Hepatocyte (in vitro differentiated cells): ENCODE results near the gene NIN. TPM values are rescaled to one million over a fixed set of nuclear protein-coding genes. Genes with fewer than 3 reads are reported as not detected.

ENCODE experiments used
- DNase-seq: peaks from one replicate; pipeline ENCODE4 v3.0.0-alpha.2; 2016; ENCODE audit warnings: low spot score
- H2AFZ ChIP-seq: fragments of 200-600 bp; sonication (generic); 2 replicates; pipeline ENCODE4 v1.6.0; 2016; ENCODE audit warnings: antibody characterized with exemption, mild to moderate bottlenecking
- H3K27ac ChIP-seq: fragments of 200-600 bp; sonication (generic); 2 replicates; pipeline ENCODE4 v1.5.1; 2016; ENCODE audit warnings: mild to moderate bottlenecking
- H3K27me3 ChIP-seq: fragments of 200-600 bp; sonication (generic); 2 replicates; pipeline ENCODE4 v1.6.1; 2016
- H3K36me3 ChIP-seq: fragments of 200-600 bp; sonication (generic); replicated peaks from 2 replicates; pipeline ENCODE4 v1.5.1; 2016; ENCODE audit warnings: low read depth; ENCODE audit not compliant: insufficient read depth
- H3K4me1 ChIP-seq: fragments of 200-600 bp; sonication (generic); 2 replicates; pipeline ENCODE4 v1.5.1; 2016; ENCODE audit warnings: mild to moderate bottlenecking, moderate library complexity; ENCODE audit not compliant: insufficient read depth
- H3K4me2 ChIP-seq: fragments of 200-600 bp; sonication (generic); 2 replicates; pipeline ENCODE4 v1.6.0; 2016
- H3K4me3 ChIP-seq: fragments of 200-600 bp; sonication (generic); 2 replicates; pipeline ENCODE4 v1.5.1; 2016; ENCODE audit warnings: mild to moderate bottlenecking
- H3K79me2 ChIP-seq: fragments of 200-600 bp; sonication (generic); 2 replicates; pipeline ENCODE4 v1.6.0; 2017; ENCODE audit warnings: mild to moderate bottlenecking
- H3K9me2 ChIP-seq: fragments of 200-600 bp; sonication (generic); replicated peaks from 2 replicates; pipeline ENCODE4 v1.6.0; 2017; ENCODE audit warnings: mild to moderate bottlenecking; ENCODE audit not compliant: insufficient read depth
- H3K9me3 ChIP-seq: fragments of 200-600 bp; sonication (generic); 2 replicates; pipeline ENCODE4 v1.5.1; 2016; ENCODE audit warnings: low read depth, mild to moderate bottlenecking
- H4K20me1 ChIP-seq: fragments of 200-600 bp; sonication (generic); 2 replicates; pipeline ENCODE4 v1.6.0; 2016; ENCODE audit warnings: mild to moderate bottlenecking; ENCODE audit not compliant: insufficient read depth, poor library complexity, severe bottlenecking
- CTCF ChIP-seq: fragments of 200-600 bp; sonication (generic); IDR thresholded peaks from 2 replicates; pipeline ENCODE4 v1.5.1; 2016; ENCODE audit warnings: antibody characterized with exemption, mild to moderate bottlenecking; ENCODE audit not compliant: poor library complexity
- EZH2 ChIP-seq: fragments of 200-600 bp; sonication (generic); IDR thresholded peaks from 2 replicates; pipeline ENCODE4 v1.6.1; 2016; ENCODE audit warnings: antibody characterized with exemption, mild to moderate bottlenecking, borderline replicate concordance
- EZH2phosphoT487 ChIP-seq: fragments of 200-600 bp; sonication (generic); IDR thresholded peaks from one replicate; pipeline ENCODE4 v1.6.1; 2018; ENCODE audit warnings: antibody characterized with exemption, mild to moderate bottlenecking, low read depth, moderate library complexity; ENCODE audit not compliant: unreplicated experiment, severe bottlenecking
- WGBS: methylation state at CpG from one replicate; pipeline ENCODE4 v1.1.6; 2016; ENCODE audit warnings: low lambda C conversion rate; ENCODE audit errors: missing lambda C conversion rate; 5-methylcytosine and 5-hydroxymethylcytosine counted together
- polyA plus RNA-seq: library from polyadenylated mRNA; unstranded; fragments of >200 nt; fragmentation: Nextera tagmentation; extraction: Ambion mirVana; gene quantifications from 2 replicates; pipeline ENCODE4 v1.2.1, GENCODE V29; 2016
- total RNA-seq: library from RNA; depleted of rRNA; stranded (reverse); fragments of >200 nt; gene quantifications from 2 replicates; pipeline ENCODE4 v1.2.3, GENCODE V29; 2014

Gene NIN
- total and polyA plus RNA-seq, 2 experiments from 2014 or later, result 4.2 to 11.6 TPM

GRCh38 chr14:50740856-50741255 lies 90.1 kb downstream of the NIN start:
- DNase-seq, result no peak
- Histone ChIP-seq H3K9me2 (no peaks in the 10 kb centered on the region), H3K4me3 (no peak overlapping the region), H3K4me2 (no peak overlapping the region), H4K20me1 (no peaks in the 10 kb centered on the region), H3K9me3 (no peaks in the 10 kb centered on the region), H3K4me1 (no peaks in the 10 kb centered on the region), H2AFZ (no peak overlapping the region), H3K27me3 (no peaks in the 10 kb centered on the region), H3K36me3 (no peaks in the 10 kb centered on the region), H3K27ac (no peak overlapping the region), H3K79me2 (no peaks in the 10 kb centered on the region)
- TF ChIP-seq EZH2 (no peak), EZH2phosphoT487 (no peak), CTCF (no peak)

- Histone ChIP-seq H3K4me1 (no peaks in the 10 kb centered on the region), H4K20me1 (no peaks in the 10 kb centered on the region), H3K4me3 (no peak overlapping the region), H2AFZ (no peak overlapping the region), H3K79me2 (no peaks in the 10 kb centered on the region), H3K27me3 (no peaks in the 10 kb centered on the region), H3K9me3 (no peaks in the 10 kb centered on the region), H3K36me3 (no peaks in the 10 kb centered on the region), H3K4me2 (no peak overlapping the region), H3K9me2 (no peaks in the 10 kb centered on the region), H3K27ac (no peak overlapping the region)
- TF ChIP-seq EZH2phosphoT487 (no peak), EZH2 (no peak), CTCF (no peak)
- WGBS, result 87% methylated on average over 4 of the region's 4 CpGs
- no peak for DNase-seq
Measured at GRCh38 chr14:50739186-50739585, 91.8 kb downstream of the NIN start.

- Histone ChIP-seq H4K20me1 (no peaks in the 10 kb centered on the region), H3K79me2 (no peaks in the 10 kb centered on the region), H3K27ac (no peak overlapping the region), H3K4me1 (no peaks in the 10 kb centered on the region), H3K4me3 (no peak overlapping the region), H2AFZ (no peak overlapping the region), H3K27me3 (no peaks in the 10 kb centered on the region), H3K4me2 (no peak overlapping the region), H3K36me3 (no peaks in the 10 kb centered on the region), H3K9me3 (no peaks in the 10 kb centered on the region), H3K9me2 (no peaks in the 10 kb centered on the region)
- WGBS, result 87% methylated on average over 6 of the region's 6 CpGs
- TF ChIP-seq EZH2 (no peak), CTCF (no peak), EZH2phosphoT487 (no peak)
- no peak for DNase-seq
Measured at GRCh38 chr14:50736932-50737419, 94.0 kb downstream of the NIN start.
